GM23338 (cell line): ENCODE measurements around the gene BCAM. TPM values are rescaled to one million over a fixed set of nuclear protein-coding genes. Genes with fewer than 3 reads are reported as not detected.

ENCODE experiments used
- ATAC-seq: fragments of 200-7000 bp; cut with Tn5 transposase; 3 replicates; pipeline ENCODE4 v1.9.1; 2020
- DNase-seq: peaks from one replicate; pipeline ENCODE4 v3.0.0-alpha.2; 2015; ENCODE audit warnings: low spot score
- H2AFZ ChIP-seq: fragments of 200-600 bp; sonication (generic); 2 replicates; pipeline ENCODE4 v1.8.0; 2016; ENCODE audit warnings: antibody characterized with exemption, mild to moderate bottlenecking, moderate library complexity
- H3F3A ChIP-seq: fragments of 200-600 bp; sonication (generic); replicated peaks from 2 replicates; pipeline ENCODE4 v1.8.0; 2017; ENCODE audit warnings: antibody characterized with exemption, mixed run types, low read depth
- H3K27ac ChIP-seq: fragments of 200-600 bp; sonication (generic); 2 replicates; pipeline ENCODE4 v1.6.1; 2016; ENCODE audit warnings: low read depth
- H3K27me3 ChIP-seq: fragments of 200-600 bp; sonication (generic); 2 replicates; pipeline ENCODE4 v1.8.0; 2016; ENCODE audit warnings: mild to moderate bottlenecking, mixed run types, moderate library complexity; ENCODE audit not compliant: insufficient read depth
- H3K36me3 ChIP-seq: fragments of 200-600 bp; sonication (generic); 2 replicates; pipeline ENCODE4 v1.8.0; 2016; ENCODE audit warnings: mild to moderate bottlenecking; ENCODE audit not compliant: insufficient read depth
- H3K4me1 ChIP-seq: fragments of 200-600 bp; sonication (generic); 2 replicates; pipeline ENCODE4 v1.8.0; 2016; ENCODE audit warnings: mild to moderate bottlenecking, moderate library complexity; ENCODE audit not compliant: insufficient read depth
- H3K4me2 ChIP-seq: fragments of 200-600 bp; sonication (generic); 2 replicates; pipeline ENCODE4 v1.7.1; 2017; ENCODE audit warnings: mixed run types
- H3K4me3 ChIP-seq: fragments of 200-600 bp; sonication (generic); 2 replicates; pipeline ENCODE4 v1.6.1; 2016; ENCODE audit warnings: mixed run types
- H3K79me2 ChIP-seq: fragments of 200-600 bp; sonication (generic); replicated peaks from 2 replicates; pipeline ENCODE4 v1.8.0; 2017; ENCODE audit warnings: mild to moderate bottlenecking; ENCODE audit not compliant: insufficient read depth
- H3K9me2 ChIP-seq: fragments of 200-600 bp; sonication (generic); 2 replicates; pipeline ENCODE4 v1.8.0; 2017; ENCODE audit not compliant: insufficient read depth
- H4K20me1 ChIP-seq: fragments of 200-600 bp; sonication (generic); replicated peaks from 2 replicates; pipeline ENCODE4 v1.8.0; 2017; ENCODE audit warnings: mild to moderate bottlenecking; ENCODE audit not compliant: insufficient read depth
- H3K27ac Mint-ChIP-seq: 2 replicates; pipeline ENCODE4 v1.8.0; 2020; ENCODE audit warnings: inconsistent platforms, mild to moderate bottlenecking, moderate library complexity, mixed read lengths
- H3K27me3 Mint-ChIP-seq: 3 replicates; pipeline ENCODE4 v1.8.0; 2022; ENCODE audit warnings: low read depth, mild to moderate bottlenecking, moderate library complexity, mixed read lengths, inconsistent platforms; ENCODE audit not compliant: insufficient read depth, poor library complexity
- H3K36me3 Mint-ChIP-seq: 3 replicates; pipeline ENCODE4 v1.8.0; 2021; ENCODE audit warnings: low read depth, mild to moderate bottlenecking, inconsistent platforms, moderate library complexity, mixed read lengths
- H3K4me1 Mint-ChIP-seq: 3 replicates; pipeline ENCODE4 v1.8.0; 2020; ENCODE audit warnings: mild to moderate bottlenecking, inconsistent platforms, mixed read lengths
- H3K4me3 Mint-ChIP-seq: 3 replicates; pipeline ENCODE4 v1.8.0; 2021; ENCODE audit warnings: moderate library complexity, mild to moderate bottlenecking, inconsistent platforms, mixed read lengths
- H3K9me3 Mint-ChIP-seq: 3 replicates; pipeline ENCODE4 v1.8.0; 2020; ENCODE audit warnings: moderate library complexity, mild to moderate bottlenecking, inconsistent platforms, mixed read lengths
- CREB1 ChIP-seq: fragments of 250-450 bp; sonication (Bioruptor Pico); IDR thresholded peaks from 2 replicates; pipeline ENCODE4 v1.5.0; 2020; ENCODE audit warnings: low read depth, mild to moderate bottlenecking, moderate library complexity
- JUNB ChIP-seq: IDR thresholded peaks from one replicate; pipeline ENCODE4 v1.6.1; 2016; ENCODE audit warnings: antibody characterized with exemption; ENCODE audit not compliant: unreplicated experiment
- NANOG ChIP-seq: IDR thresholded peaks from 2 replicates; pipeline ENCODE4 v1.6.1; 2016; ENCODE audit warnings: antibody characterized with exemption, borderline replicate concordance
- POLR2AphosphoS5 ChIP-seq: IDR thresholded peaks from 2 replicates; pipeline ENCODE4 v1.6.1; 2016; ENCODE audit warnings: antibody characterized with exemption, low read depth
- polyA plus RNA-seq: library from polyadenylated mRNA; unstranded; fragments of >200 nt; fragmentation: Nextera tagmentation; extraction: Ambion mirVana; gene quantifications from 2 replicates; pipeline ENCODE4 v1.2.1, GENCODE V29; 2016
- total RNA-seq: library from RNA; depleted of rRNA; stranded (reverse); fragments of >200 nt; shearing (Covaris generic); gene quantifications from 2 replicates; pipeline ENCODE4 v1.2.3, GENCODE V29; 2014
- TF ChIP-seq, protein P1 (sequence below): IDR thresholded peaks from one replicate; pipeline ENCODE4 v1.6.1; 2018; ENCODE audit warnings: antibody characterized with exemption; ENCODE audit not compliant: unreplicated experiment
- TF ChIP-seq, protein P2 (sequence below), 2 experiments: fragments of 200-600 bp in 1 of 2; sonication (generic) in 1 of 2; conservative IDR thresholded peaks; 2 replicates each; pipeline versions ENCODE4 v1.5.1 to v1.6.1; 2016 to 2017; ENCODE audit warnings: antibody characterized with exemption in 2 of 2, low read depth in 2 of 2, mild to moderate bottlenecking in 2 of 2, moderate library complexity in 1 of 2

Gene BCAM
- total and polyA plus RNA-seq, 2 experiments from 2014 or later = 33.3 to 100 TPM

DNA sequence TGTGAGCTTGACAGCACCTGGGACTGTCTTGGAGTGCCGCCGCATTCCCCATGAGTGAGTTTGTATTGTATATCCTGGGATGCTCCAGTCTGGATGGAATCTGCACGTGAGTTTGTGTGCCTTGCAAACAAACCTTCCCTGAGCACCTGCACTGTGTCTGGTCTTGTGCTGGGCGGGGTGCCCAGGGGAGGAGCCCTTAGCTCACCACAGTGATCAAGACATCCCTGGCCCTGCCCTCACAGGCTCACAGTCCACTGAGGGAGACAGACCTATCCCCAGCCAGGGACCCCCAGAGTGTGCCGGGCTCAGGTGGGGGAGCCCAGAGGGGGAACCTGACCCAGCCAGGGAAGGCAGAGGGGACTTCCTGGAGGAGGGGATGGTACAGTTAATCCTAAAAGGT lies 1.7 kb upstream of the BCAM start:
- Histone ChIP-seq H3K4me2 (peak overlapping the region; percentile 24), H3K9me2 (no peaks in the 10 kb centered on the region), H3K27ac (no peak overlapping the region), H3F3A (0 out of 2 replicates have a peak, but pooled peaks cover 6% of the 10 kb centered on the region), H4K20me1 (peaks cover 6% of the 10 kb centered on the region; the same call in 1 of the 2 replicates), H2AFZ (no peak overlapping the region), H3K36me3 (no peaks in the 10 kb centered on the region), H3K4me1 (peaks cover 34% of the 10 kb centered on the region), H3K27me3 (peaks cover 55% of the 10 kb centered on the region), H3K4me3 (peak overlapping the region; percentile 14; the same call in 1 of the 2 replicates), H3K79me2 (no peaks in the 10 kb centered on the region)
- Mint-ChIP-seq H3K36me3 (peaks cover 17% of the 10 kb centered on the region), H3K9me3 (no peaks in the 10 kb centered on the region; the same call in 2 of the 3 replicates), H3K27ac (no peak overlapping the region), H3K4me3 (no peak overlapping the region), H3K27me3 (peaks cover 47% of the 10 kb centered on the region), H3K4me1 (peaks cover 41% of the 10 kb centered on the region)
- ATAC-seq (no peak; the same call in 2 of the 3 replicates), DNase-seq (peak; percentile 32)
- TF ChIP-seq JUNB (no peak), POLR2AphosphoS5 (0 out of 2 replicates have a peak, but pooled peaks have one; percentile 11)

DNA sequence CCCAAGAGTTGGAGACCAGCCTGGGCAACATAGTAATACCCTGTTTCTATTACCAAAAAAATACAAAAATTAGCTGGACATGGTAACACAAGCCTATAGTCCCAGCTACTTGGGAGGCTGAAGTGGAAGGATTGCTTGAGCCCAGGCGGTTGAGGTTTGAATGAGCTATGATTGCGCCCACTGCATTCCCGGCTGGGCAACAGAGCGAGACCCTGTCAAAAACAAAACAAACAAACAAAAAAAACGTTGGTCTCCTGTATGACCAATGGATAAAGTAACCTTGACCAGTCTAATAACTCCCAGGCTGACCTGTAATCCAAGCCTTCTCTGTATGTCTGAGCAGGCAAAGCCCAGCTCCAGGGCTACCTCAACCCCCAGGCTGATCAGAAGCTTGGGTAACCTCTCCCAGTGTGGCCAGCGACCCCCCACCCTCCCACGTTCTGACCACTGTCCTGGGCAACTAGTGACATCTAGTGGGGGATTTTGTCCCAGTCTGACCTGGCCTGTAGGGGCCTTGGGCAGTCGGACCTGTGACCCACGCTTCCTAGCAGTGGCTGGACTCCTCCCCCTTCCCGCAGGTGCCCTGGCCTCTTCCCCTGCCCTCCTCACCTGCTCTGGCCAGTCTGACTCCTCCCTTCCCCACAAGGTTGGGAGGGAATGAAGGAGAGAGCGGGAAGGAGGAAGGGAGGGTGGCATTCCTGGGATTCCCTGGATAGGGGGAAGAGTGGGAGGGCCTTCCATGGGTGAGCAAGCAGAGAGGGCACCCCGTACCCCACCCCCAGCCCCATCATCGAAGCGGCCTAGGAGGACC lies 1.0 kb upstream of the BCAM start:
- peak overlapping the region; percentile 99 for H3K4me2 ChIP-seq
- H3K9me3 Mint-ChIP-seq = no peaks in the 10 kb centered on the region; the same call in 2 of the 3 replicates
- peaks cover 7% of the 10 kb centered on the region for H4K20me1 ChIP-seq
- no peaks in the 10 kb centered on the region for H3K79me2 ChIP-seq
- ATAC-seq (peak; percentile 85), DNase-seq (peak; percentile 99)
- peak overlapping the region; percentile 85 for H3K4me3 ChIP-seq
- H3F3A ChIP-seq = 0 out of 2 replicates have a peak, but pooled peaks cover 6% of the 10 kb centered on the region
- peaks cover 41% of the 10 kb centered on the region for H3K4me1 Mint-ChIP-seq
- no peaks in the 10 kb centered on the region for H3K9me2 ChIP-seq
- H3K27me3 ChIP-seq = peaks cover 48% of the 10 kb centered on the region
- H3K36me3 ChIP-seq = no peaks in the 10 kb centered on the region
- peak overlapping the region; percentile 95 for H3K27ac Mint-ChIP-seq
- H3K27ac ChIP-seq = peak overlapping the region; percentile 98
- peaks cover 41% of the 10 kb centered on the region for H3K27me3 Mint-ChIP-seq
- peaks cover 34% of the 10 kb centered on the region for H3K4me1 ChIP-seq
- H2AFZ ChIP-seq = no peak overlapping the region
- peak overlapping the region; percentile 78 for H3K4me3 Mint-ChIP-seq
- peaks cover 17% of the 10 kb centered on the region for H3K36me3 Mint-ChIP-seq
- TF ChIP-seq, protein P1, sequence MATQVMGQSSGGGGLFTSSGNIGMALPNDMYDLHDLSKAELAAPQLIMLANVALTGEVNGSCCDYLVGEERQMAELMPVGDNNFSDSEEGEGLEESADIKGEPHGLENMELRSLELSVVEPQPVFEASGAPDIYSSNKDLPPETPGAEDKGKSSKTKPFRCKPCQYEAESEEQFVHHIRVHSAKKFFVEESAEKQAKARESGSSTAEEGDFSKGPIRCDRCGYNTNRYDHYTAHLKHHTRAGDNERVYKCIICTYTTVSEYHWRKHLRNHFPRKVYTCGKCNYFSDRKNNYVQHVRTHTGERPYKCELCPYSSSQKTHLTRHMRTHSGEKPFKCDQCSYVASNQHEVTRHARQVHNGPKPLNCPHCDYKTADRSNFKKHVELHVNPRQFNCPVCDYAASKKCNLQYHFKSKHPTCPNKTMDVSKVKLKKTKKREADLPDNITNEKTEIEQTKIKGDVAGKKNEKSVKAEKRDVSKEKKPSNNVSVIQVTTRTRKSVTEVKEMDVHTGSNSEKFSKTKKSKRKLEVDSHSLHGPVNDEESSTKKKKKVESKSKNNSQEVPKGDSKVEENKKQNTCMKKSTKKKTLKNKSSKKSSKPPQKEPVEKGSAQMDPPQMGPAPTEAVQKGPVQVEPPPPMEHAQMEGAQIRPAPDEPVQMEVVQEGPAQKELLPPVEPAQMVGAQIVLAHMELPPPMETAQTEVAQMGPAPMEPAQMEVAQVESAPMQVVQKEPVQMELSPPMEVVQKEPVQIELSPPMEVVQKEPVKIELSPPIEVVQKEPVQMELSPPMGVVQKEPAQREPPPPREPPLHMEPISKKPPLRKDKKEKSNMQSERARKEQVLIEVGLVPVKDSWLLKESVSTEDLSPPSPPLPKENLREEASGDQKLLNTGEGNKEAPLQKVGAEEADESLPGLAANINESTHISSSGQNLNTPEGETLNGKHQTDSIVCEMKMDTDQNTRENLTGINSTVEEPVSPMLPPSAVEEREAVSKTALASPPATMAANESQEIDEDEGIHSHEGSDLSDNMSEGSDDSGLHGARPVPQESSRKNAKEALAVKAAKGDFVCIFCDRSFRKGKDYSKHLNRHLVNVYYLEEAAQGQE = no peak
- TF ChIP-seq NANOG (no peak), POLR2AphosphoS5 (peak; percentile 73), CREB1 (CRISPR knock-in tag) (peak; percentile 44; the same call in 1 of the 2 replicates)
- TF ChIP-seq, protein P2, sequence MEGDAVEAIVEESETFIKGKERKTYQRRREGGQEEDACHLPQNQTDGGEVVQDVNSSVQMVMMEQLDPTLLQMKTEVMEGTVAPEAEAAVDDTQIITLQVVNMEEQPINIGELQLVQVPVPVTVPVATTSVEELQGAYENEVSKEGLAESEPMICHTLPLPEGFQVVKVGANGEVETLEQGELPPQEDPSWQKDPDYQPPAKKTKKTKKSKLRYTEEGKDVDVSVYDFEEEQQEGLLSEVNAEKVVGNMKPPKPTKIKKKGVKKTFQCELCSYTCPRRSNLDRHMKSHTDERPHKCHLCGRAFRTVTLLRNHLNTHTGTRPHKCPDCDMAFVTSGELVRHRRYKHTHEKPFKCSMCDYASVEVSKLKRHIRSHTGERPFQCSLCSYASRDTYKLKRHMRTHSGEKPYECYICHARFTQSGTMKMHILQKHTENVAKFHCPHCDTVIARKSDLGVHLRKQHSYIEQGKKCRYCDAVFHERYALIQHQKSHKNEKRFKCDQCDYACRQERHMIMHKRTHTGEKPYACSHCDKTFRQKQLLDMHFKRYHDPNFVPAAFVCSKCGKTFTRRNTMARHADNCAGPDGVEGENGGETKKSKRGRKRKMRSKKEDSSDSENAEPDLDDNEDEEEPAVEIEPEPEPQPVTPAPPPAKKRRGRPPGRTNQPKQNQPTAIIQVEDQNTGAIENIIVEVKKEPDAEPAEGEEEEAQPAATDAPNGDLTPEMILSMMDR (conservative IDR thresholded peaks at IDR 0.05; ENCODE audit: low read depth in 2 of 2) = peak; percentile 62 to 89
